ENCODE data around the gene TAS2R3.

Gene TAS2R3

GRCh38 chr7:141788296-141788695 is 24.4 kb downstream of the TAS2R3 start:
- no peak for DNase-seq

- no peak for DNase-seq
These were observed 26.0 kb downstream of the TAS2R3 start, which contains the start of gene TAS2R5 for GRCh38 chr7:141789917-141790316. Gene TAS2R5 (plus strand): TSS chr7:141790217. CDS start chr7:141790362, 145 bp downstream.

- no peak for DNase-seq
These were observed 28.6 kb downstream of the TAS2R3 start for GRCh38 chr7:141792526-141792925.
